HG02943 (cell line): ENCODE data around the gene EPHB3.

Experiments used
- ATAC-seq: cut with Tn5 transposase; IDR thresholded peaks from one replicate; pipeline ENCODE4 v1.9.1; 2021; ENCODE audit warnings: mild to moderate bottlenecking, low read depth, moderate library complexity; ENCODE audit not compliant: unreplicated experiment

EPHB3 gene

GRCh38 chr3:184561061-184561912 lies at the start of gene EPHB3:
Gene EPHB3 (plus strand): TSS chr3:184561785. CDS start chr3:184562236, 451 bp downstream.
- ATAC-seq, result peak; percentile 85

DNA sequence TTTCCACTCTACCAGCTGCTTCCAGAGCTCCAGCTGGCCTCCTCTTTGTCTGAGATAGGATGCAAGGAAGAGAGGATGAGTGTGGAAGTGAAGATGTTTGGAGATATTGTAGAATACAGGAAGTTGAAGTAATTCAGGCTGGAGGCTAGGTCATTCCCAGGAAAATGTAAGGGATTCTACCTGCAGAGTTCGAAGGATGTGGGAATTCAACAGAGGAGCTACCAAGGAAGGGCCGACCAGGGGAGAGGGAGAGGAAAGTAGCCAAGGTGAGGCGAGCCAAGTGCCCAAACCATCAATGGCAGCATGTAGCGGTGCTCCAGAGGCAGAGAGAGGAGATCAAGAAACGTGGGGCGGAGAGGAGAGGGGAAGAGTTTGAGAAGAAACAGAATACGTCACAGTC lies 49.0 kb upstream of the EPHB3 start:
- no peak for ATAC-seq

- peak; percentile 82 for ATAC-seq
Measured at GRCh38 chr3:184513276-184514170, 48.1 kb upstream of the EPHB3 start.

GRCh38 chr3:184514171-184514490 lies 47.5 kb upstream of the EPHB3 start:
- no peak for ATAC-seq

GRCh38 chr3:184523825-184524615 lies 37.6 kb upstream of the EPHB3 start:
- no peak for ATAC-seq

DNA sequence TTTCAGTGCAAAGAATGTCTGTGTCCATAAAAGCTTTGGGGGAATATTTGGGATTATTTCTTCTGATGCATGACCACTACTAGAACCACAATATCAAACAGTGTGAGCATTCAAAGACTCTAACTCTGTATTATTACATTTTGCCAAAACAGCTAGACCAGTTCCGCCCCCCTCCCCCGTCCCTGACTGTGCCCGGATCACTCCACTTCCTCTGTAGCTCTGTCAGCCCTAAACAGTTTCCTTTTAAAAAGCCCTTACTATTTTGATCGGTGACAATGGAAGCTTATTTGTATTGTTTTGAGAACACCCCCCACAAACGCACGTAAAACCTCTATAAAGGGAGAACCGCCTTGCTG lies 36.6 kb upstream of the EPHB3 start:
- no peak for ATAC-seq

DNA sequence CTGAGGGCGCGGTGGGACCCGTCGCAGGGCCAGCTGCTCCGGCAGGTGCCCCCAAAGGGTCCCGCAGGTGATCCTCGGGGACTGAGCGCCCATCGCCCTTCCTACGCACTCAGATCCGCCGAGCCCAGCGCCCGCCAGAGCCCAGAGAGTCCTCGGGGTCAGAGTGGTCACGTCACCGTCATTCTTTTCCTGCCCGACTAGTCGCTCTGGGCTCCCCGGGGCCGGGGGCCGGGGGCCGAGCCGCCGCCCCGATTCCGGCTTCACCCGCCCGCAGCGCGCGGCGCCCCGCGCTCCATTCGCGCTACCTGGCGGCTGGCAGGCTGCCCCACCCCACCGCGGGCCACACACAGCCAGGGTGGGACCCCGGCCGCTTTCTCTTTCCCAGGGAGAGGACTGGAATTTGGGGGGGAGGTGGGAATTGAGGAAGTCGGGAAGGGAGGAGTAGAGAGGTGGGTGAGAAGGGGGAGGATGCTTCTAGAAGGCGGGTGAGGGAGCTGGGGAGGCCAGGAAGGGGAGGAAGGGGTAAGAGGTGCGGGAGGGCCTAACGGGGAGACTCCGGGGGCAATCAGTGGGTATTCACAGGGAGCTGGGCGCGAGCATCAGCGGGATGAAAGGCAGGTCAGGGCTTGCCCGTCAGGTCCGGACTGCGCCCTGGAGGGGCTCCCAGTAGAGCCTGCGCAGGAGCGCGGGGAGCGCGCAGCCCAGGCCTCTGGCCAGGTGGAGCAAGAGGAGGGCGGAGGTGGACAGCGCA lies 36.1 kb upstream of the EPHB3 start:
- no peak for ATAC-seq

DNA sequence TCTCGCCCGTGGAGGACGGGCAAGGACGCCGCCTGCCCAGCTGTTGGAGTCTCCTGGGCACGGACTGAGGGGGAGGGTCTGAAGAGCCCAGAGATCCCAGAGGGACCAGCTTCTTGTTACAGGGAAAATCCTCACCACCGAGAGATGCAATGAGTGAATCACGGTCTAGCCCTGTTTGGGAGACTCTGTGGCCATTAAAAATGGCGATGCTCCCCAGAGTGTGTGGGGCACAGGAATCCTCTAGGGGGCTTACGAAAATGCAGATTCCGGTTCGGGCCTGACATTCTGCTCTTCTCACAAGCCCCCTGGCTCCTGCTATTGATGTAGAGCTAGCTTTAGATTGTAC lies 35.5 kb upstream of the EPHB3 start:
- no peak for ATAC-seq

DNA sequence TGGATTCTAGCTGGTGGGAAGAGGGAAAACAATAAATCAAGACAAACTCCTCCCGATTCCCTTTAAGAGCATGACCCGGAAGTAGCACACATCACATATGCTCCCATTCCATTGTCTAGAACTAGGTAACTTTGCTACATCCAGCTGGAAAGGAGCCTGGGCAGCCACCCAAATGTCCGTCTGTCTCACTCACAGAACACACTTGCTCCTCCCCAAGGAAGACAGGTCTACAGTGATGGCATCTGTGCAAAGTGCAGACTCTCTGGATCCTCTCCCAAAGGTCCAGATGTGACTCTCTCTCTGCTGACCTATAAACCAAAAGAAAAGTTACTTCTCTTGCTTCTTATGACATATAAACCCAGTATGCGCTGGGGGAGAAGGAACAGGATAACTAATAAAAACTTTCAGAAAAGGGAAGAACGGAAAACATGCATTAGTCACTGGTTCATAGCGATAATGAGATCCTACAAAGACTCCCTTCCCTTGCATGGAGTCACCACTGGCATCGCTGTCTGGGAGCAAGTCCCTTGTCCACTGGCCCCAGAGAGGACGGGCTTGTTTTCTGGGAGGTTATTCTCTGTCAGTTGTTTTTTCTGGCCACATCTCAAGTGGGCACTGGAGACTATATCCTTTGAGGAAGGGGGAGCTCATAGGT lies 29.8 kb upstream of the EPHB3 start:
- ATAC-seq, result no peak

DNA sequence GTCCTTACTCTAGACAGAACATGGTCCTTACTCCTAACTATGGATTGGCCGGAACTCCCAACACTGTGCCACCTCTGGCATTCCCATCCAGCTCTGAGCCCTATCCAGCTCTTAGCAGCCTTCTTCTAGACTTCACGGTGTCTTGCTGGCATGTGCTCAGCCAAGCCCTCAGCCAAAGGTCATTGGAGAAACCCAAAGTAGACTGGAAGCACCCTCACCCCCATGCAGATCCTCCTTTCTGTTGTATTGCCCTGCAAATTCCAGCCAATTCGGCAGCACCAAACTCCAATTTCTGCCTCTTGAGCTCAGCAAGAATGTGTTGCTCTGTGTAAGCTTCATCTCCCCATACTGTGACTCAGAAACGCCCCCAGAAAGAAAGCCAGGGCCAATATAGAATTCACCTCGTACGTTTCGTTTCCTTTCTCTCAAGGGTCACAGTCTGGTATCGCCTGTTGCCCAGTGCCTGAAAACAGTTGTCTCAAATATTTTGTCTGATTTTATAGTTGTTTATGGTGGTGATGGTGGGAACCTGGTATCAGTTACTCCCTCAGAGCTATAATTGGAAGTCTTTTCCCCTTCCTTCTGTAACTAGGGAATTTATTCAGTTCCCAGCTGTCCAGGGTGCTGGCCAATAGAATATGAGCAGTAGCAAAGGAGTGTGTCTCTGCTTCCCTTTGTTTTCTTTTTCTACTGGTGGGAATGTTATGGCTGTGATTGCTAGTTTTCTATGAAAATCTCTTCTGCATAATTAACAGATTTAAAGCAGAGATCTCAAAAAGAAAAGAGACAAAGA lies 28.4 kb upstream of the EPHB3 start:
- no peak for ATAC-seq

DNA sequence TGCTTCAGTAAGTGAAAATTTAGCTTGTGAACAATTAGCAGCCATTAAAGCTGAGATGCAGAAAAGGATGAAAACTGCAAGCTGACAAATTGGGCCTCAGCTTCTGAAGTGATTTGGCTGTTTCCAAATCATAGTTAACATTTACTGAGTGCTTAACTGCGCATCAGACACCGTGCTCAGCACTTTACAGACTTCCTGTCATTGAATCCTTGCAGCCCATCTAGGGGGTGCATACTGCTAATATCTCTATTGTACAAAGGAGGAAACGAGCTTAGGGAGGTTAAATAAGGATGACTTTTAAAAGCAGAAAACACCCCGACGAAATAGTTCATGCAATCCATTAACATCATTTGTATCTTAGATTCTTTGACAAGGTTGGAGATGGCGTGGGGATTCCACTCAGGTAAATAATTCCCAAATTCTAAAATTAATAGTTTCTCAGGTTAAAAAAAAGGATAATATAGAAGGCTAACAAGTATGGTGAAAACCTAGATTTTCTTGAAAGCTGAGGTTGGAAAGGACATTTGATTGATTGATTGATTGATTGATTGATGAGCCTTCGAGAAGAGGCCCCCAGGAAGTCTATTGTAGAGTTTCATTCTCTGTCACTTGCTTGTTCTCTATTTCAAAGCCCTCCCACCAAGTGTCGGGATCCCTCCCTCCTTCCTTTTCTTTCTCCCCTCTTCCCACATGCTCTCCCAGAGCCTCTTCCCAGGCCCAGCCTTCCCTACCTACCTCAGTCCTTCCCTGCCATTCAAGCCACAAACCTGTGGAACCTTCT lies 23.5 kb upstream of the EPHB3 start:
- ATAC-seq, result no peak

DNA sequence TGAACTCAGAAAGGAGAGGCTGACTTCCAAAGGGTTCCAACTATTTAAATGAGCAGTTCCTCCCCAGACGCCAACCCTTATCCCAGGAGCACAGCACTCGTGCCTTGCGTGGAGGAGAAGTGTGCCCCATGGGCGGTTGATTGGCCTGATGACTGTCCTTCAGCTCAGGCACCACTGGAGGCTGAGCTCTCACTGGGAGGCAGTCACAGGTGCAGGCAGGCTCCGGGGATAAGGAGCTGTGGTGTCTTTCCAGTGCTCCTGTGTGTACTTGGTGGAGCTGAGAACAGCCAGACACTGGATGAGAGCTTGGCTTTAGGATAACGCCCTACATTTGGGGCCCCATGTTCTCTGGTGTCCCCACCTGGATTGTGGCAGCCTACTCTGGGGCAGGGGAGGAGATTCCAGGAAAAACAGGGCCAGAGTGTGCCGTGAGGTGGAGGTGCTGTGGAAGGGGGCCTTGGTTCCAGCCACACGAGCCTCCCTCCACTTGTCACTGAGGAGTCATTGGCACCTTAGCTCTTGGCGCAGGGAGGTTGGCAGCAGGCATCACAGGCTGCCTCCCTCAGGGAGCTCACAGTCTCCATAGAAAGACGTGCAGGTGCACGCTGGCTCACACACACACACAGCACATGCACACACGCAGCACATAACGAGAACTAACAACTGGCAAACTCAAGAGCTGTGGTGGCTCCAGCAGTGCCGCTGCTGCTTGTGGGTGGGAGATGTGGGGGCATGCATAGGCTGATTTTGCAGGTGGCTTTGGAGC lies 22.7 kb upstream of the EPHB3 start:
- no peak for ATAC-seq

GRCh38 chr3:184539801-184540435 lies 21.7 kb upstream of the EPHB3 start:
- ATAC-seq, result no peak

- no peak for ATAC-seq
Measured at GRCh38 chr3:184540777-184541681, 20.6 kb upstream of the EPHB3 start.

DNA sequence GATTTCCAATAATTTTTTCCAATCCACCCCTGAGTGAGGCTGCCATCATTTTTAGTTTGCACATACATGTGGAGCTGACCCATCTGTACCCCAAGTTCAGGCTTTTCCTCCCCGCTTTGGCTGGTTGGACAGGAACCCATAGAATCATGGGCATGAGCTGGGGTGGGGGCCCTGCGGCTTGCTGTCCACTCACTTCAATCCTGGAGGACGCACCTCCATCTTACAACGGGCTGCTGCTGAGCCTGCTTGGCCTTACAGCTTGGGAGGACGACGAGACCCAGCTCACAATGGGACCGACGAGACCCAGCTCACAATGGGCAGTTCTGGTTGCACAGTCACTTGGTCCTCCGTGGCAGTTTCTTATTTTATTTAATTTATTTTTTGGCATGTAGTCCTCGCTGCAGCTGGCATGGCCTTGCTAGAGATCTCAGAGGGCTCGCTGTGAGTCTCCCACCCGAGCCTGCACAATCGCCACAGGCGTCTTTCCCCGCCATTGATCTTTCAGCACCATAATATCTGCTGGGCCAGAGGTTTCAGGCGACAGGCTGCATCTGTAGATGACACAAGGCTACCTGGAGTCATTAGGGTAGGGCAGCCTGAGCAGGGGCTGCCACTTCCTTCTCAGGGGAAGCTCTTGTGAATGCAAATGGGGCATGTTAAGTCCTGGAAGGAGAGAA lies 19.6 kb upstream of the EPHB3 start:
- no peak for ATAC-seq

GRCh38 chr3:184542577-184542976 lies 19.0 kb upstream of the EPHB3 start:
- ATAC-seq, result no peak
